Endothelial cell of umbilical vein (primary cell): ENCODE results near the gene FOXK1.
"Not testable (repeated sequence)": the region's sequence is repeated elsewhere in the genome, so short reads cannot be mapped to it uniquely, and the experiment has no call there.

Experiments
- EZH2 ChIP-seq: IDR thresholded peaks from 2 replicates; pipeline ENCODE4 v1.6.1; 2012; ENCODE audit warnings: borderline replicate concordance, low read depth, mild to moderate bottlenecking, moderate library complexity, low read length, inconsistent platforms; ENCODE audit not compliant: severe bottlenecking
- GATA2 ChIP-seq: IDR thresholded peaks from 2 replicates; pipeline ENCODE4 v1.7.0; 2011; ENCODE audit warnings: low read depth, mild to moderate bottlenecking, moderate library complexity, mixed read lengths, low read length; ENCODE audit not compliant: insufficient read length, insufficient read depth
- TF ChIP-seq, protein P1 (sequence below), 2 donors: IDR thresholded peaks; 1 replicate in 1 of 2; 2 replicates in 1 of 2; pipeline ENCODE4 v1.5.1; 2011; ENCODE audit warnings: low read length in 2 of 2, mild to moderate bottlenecking in 2 of 2, moderate library complexity in 2 of 2, control low read depth in 1 of 2, inconsistent platforms in 1 of 2, low read depth in 1 of 2; ENCODE audit not compliant: insufficient read depth in 1 of 2; ENCODE audit errors: extremely low read depth in 1 of 2

DNA sequence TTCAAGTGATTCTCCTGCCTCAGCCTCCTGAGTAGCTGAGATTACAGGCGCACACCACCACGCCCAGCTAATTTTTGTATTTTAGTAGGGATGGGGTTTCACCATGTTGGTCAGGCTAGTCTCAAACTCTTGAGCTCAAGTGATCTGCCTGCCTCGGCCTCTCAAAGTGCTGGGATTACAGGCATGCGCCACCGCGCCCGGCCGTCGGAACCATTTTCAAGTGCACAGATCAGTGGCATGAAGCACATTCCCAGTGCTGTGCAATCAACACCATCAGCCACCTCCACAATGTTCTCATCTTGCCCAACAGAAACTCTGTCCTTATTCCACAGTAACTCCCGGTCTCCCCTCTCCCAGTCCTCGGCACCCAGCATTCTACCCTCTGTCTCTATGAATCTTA is 4.6 kb upstream of the FOXK1 start:
- TF ChIP-seq, protein P1, sequence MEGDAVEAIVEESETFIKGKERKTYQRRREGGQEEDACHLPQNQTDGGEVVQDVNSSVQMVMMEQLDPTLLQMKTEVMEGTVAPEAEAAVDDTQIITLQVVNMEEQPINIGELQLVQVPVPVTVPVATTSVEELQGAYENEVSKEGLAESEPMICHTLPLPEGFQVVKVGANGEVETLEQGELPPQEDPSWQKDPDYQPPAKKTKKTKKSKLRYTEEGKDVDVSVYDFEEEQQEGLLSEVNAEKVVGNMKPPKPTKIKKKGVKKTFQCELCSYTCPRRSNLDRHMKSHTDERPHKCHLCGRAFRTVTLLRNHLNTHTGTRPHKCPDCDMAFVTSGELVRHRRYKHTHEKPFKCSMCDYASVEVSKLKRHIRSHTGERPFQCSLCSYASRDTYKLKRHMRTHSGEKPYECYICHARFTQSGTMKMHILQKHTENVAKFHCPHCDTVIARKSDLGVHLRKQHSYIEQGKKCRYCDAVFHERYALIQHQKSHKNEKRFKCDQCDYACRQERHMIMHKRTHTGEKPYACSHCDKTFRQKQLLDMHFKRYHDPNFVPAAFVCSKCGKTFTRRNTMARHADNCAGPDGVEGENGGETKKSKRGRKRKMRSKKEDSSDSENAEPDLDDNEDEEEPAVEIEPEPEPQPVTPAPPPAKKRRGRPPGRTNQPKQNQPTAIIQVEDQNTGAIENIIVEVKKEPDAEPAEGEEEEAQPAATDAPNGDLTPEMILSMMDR (IDR thresholded peaks at IDR 0.05; ENCODE audit: extremely low read depth in 1 of 2, insufficient read depth in 1 of 2, low read depth in 1 of 2, low read length in 2 of 2): not testable (repeated sequence)
- TF ChIP-seq GATA2, EZH2: not testable (repeated sequence)
